Camera-type eye (tissue), 1 donor: Measurements from ENCODE around the gene PARVB. TPM values are rescaled to one million over a fixed set of nuclear protein-coding genes. Genes with fewer than 3 reads are reported as not detected.

Experiments
- total RNA-seq: library from RNA; depleted of rRNA; stranded (reverse); fragments of >200 nt; gene quantifications from one replicate; pipeline ENCODE4 v1.2.3, GENCODE V29; 2014

Gene PARVB
- total RNA-seq, result 22.0 TPM

GRCh38 chr22:44024288-44024921 lies at the start of gene PARVB:
Gene PARVB (plus strand): TSS chr22:44024302. CDS start chr22:44024340, 38 bp downstream.

GRCh38 chr22:44180706-44181032 lies 156.6 kb downstream of the PARVB start, which contains the start of gene PARVG:
Gene PARVG (plus strand): TSS chr22:44180925. CDS start chr22:44183330, 2,405 bp downstream.

Other genes with a start within 250 kb of the PARVB start
- gene EFCAB6, start 212.0 kb upstream of the PARVB start, total RNA-seq, result 15.9 TPM
- gene SULT4A1, start 161.8 kb upstream of the PARVB start, total RNA-seq, result 10.0 TPM
- gene PNPLA5, start 132.3 kb upstream of the PARVB start, total RNA-seq, result 0.16 TPM
- 47.3 TPM for gene PNPLA3, start 100.5 kb upstream of the PARVB start, total RNA-seq
- 47.9 TPM for gene SAMM50, start 68.9 kb upstream of the PARVB start, total RNA-seq
- gene PARVG, start 156.6 kb downstream of the PARVB start, total RNA-seq, result 5.8 TPM